H1 (cell line): ENCODE measurements around the gene CCDC51. TPM values are rescaled to one million over a fixed set of nuclear protein-coding genes. Genes with fewer than 3 reads are reported as not detected.
A peak's percentile ranks its signal among the peaks of the same experiment; 100 is the strongest.

ENCODE experiments used
- CTCF ChIA-PET: fragments of 300-600 bp; sonication (Branson Sonifier 250); formaldehyde crosslinking; loops from one replicate; lab custom pipeline; 2021; ENCODE audit not compliant: partially characterized antibody; lab: Charles Lee
- POLR2A ChIA-PET: fragments of 300-600 bp; sonication (Branson Sonifier 250); formaldehyde crosslinking; loops from one replicate; lab custom pipeline; 2021; ENCODE audit warnings: inconsistent platforms; ENCODE audit not compliant: partially characterized antibody; lab: Charles Lee
- DNase-seq, 2 experiments: peaks; one replicate each; pipeline versions ENCODE4 v3.0.0 to v3.0.0-alpha.2; 2010 to 2022; ENCODE audit warnings: low spot score in 2 of 2, low read depth in 1 of 2, mixed read lengths in 1 of 2
- FAIRE-seq: peaks from 2 replicates; lab custom pipeline; 2011; peaks lifted over from hg19 to GRCh38; lab: Jason Lieb, UNC
- H2AFZ ChIP-seq: 2 replicates; pipeline ENCODE4 v1.8.1; 2012; ENCODE audit warnings: low read length, inconsistent platforms
- H2AK5ac ChIP-seq: 2 replicates; pipeline ENCODE4 v1.6.1; 2013; ENCODE audit warnings: low read depth, low read length
- H2BK120ac ChIP-seq: replicated peaks from 2 replicates; pipeline ENCODE3; 2013; ENCODE audit warnings: low read depth, low read length, inconsistent platforms
- H2BK12ac ChIP-seq: 2 replicates; pipeline ENCODE4 v1.6.1; 2013; ENCODE audit warnings: low read depth, low read length
- H2BK15ac ChIP-seq: 2 replicates; pipeline ENCODE4 v1.6.1; 2013; ENCODE audit warnings: low read length
- H2BK20ac ChIP-seq: 2 replicates; pipeline ENCODE4 v1.6.1; 2013; ENCODE audit warnings: low read length
- H2BK5ac ChIP-seq: 2 replicates; pipeline ENCODE4 v1.6.1; 2013; ENCODE audit warnings: low read depth, low read length
- H3K14ac ChIP-seq: 2 replicates; pipeline ENCODE4 v1.6.1; 2013; ENCODE audit warnings: inconsistent platforms; ENCODE audit not compliant: insufficient read length
- H3K18ac ChIP-seq: 2 replicates; pipeline ENCODE4 v1.6.1; 2013; ENCODE audit warnings: low read length; ENCODE audit errors: extremely low read depth
- H3K23ac ChIP-seq: 2 replicates; pipeline ENCODE4 v1.6.1; 2013; ENCODE audit warnings: inconsistent platforms; ENCODE audit not compliant: insufficient read length
- H3K23me2 ChIP-seq: 2 replicates; pipeline ENCODE4 v1.6.1; 2013; ENCODE audit warnings: low read depth, low read length
- H3K27ac ChIP-seq: 2 replicates; pipeline ENCODE4 v1.6.1; 2011; ENCODE audit warnings: low read depth, low read length, inconsistent platforms
- H3K27me3 ChIP-seq, 4 experiments: replicated peaks in 1 of 4; 1 replicate in 1 of 4; 2 replicates in 3 of 4; pipeline versions ENCODE4 v1.6.1 to v1.8.1; 2011 to 2013; ENCODE audit warnings: low read length in 3 of 4, mild to moderate bottlenecking in 3 of 4, inconsistent platforms in 2 of 4, mixed read lengths in 2 of 4, moderate library complexity in 1 of 4; ENCODE audit not compliant: control insufficient read depth in 3 of 4, insufficient read depth in 3 of 4; ENCODE audit errors: extremely low read depth in 1 of 4
- H3K36me3 ChIP-seq, 4 experiments: 2 replicates each; pipeline versions ENCODE4 v1.6.1 to v1.8.1; 2011 to 2013; ENCODE audit warnings: mild to moderate bottlenecking in 4 of 4, low read length in 3 of 4, moderate library complexity in 2 of 4, control low read depth in 1 of 4, inconsistent platforms in 1 of 4; ENCODE audit not compliant: insufficient read depth in 4 of 4, control insufficient read depth in 2 of 4
- H3K4ac ChIP-seq: replicated peaks from 2 replicates; pipeline ENCODE3; 2013; ENCODE audit warnings: low read length, low read depth, mixed read lengths, inconsistent platforms; ENCODE audit not compliant: insufficient read length
- H3K4me1 ChIP-seq, 4 experiments: replicated peaks in 1 of 4; 1 replicate in 1 of 4; 2 replicates in 3 of 4; pipeline versions ENCODE4 v1.6.1 to v1.8.1; 2011 to 2013; ENCODE audit warnings: low read length in 3 of 4, inconsistent platforms in 2 of 4, mixed read lengths in 1 of 4; ENCODE audit not compliant: insufficient read depth in 4 of 4, control insufficient read depth in 3 of 4
- H3K4me2 ChIP-seq, 2 experiments: 2 replicates each; pipeline versions ENCODE4 v1.6.1 to v1.8.1; 2011 to 2013; ENCODE audit warnings: low read depth in 2 of 2, low read length in 2 of 2, control low read depth in 1 of 2, inconsistent platforms in 1 of 2, mild to moderate bottlenecking in 1 of 2; ENCODE audit not compliant: insufficient read depth in 1 of 2
- H3K4me3 ChIP-seq, 4 experiments: fragments of 200-600, 300-600 bp in 1 of 4; sonication (generic), shearing (Covaris generic), sonication (Bioruptor Twin) in 1 of 4; 2 replicates each; pipeline versions ENCODE4 v1.5.1 to v1.8.1; 2011 to 2016; ENCODE audit warnings: low read length in 4 of 4, low read depth in 3 of 4, control low read depth in 2 of 4, inconsistent platforms in 2 of 4, mild to moderate bottlenecking in 2 of 4, mixed read lengths in 1 of 4, moderate library complexity in 1 of 4; ENCODE audit not compliant: insufficient read depth in 2 of 4; ENCODE audit errors: extremely low read depth in 1 of 4
- H3K56ac ChIP-seq: replicated peaks from 2 replicates; pipeline ENCODE3; 2013; ENCODE audit warnings: low read depth, mild to moderate bottlenecking, mixed read lengths, low read length, inconsistent platforms; ENCODE audit not compliant: insufficient read length
- H3K79me1 ChIP-seq: 2 replicates; pipeline ENCODE4 v1.6.1; 2013; ENCODE audit warnings: low read depth, low read length, control low read depth
- H3K79me2 ChIP-seq, 2 experiments: 2 replicates each; pipeline versions ENCODE4 v1.6.1 to v1.8.1; 2012 to 2013; ENCODE audit warnings: low read length in 2 of 2, mild to moderate bottlenecking in 2 of 2, inconsistent platforms in 1 of 2; ENCODE audit not compliant: insufficient read depth in 2 of 2, control insufficient read depth in 1 of 2
- H3K9ac ChIP-seq, 4 experiments: replicated peaks in 1 of 4; 1 replicate in 1 of 4; 2 replicates in 3 of 4; pipeline versions ENCODE4 v1.6.1 to v1.8.1; 2011 to 2013; ENCODE audit warnings: low read depth in 3 of 4, low read length in 3 of 4, control low read depth in 2 of 4, mild to moderate bottlenecking in 2 of 4, moderate library complexity in 2 of 4, inconsistent platforms in 1 of 4; ENCODE audit errors: extremely low read depth in 1 of 4
- H3K9me3 ChIP-seq, 2 experiments: 2 replicates each; pipeline versions ENCODE4 v1.6.1 to v1.8.1; 2012 to 2013; ENCODE audit warnings: mild to moderate bottlenecking in 2 of 2, moderate library complexity in 2 of 2, control low read depth in 1 of 2, inconsistent platforms in 1 of 2, low read depth in 1 of 2, low read length in 1 of 2, mixed read lengths in 1 of 2; ENCODE audit not compliant: insufficient read depth in 2 of 2
- H4K20me1 ChIP-seq, 2 experiments: replicated peaks in 1 of 2; 2 replicates each; pipeline versions ENCODE3 to v1.8.1; 2011 to 2013; ENCODE audit warnings: inconsistent platforms in 2 of 2, low read length in 2 of 2, mild to moderate bottlenecking in 1 of 2; ENCODE audit not compliant: insufficient read depth in 2 of 2, control insufficient read depth in 1 of 2
- H4K5ac ChIP-seq: 2 replicates; pipeline ENCODE4 v1.6.1; 2013; ENCODE audit warnings: low read length, low read depth, mixed read lengths, inconsistent platforms; ENCODE audit not compliant: insufficient read length
- H4K8ac ChIP-seq: 2 replicates; pipeline ENCODE4 v1.8.0; 2013; ENCODE audit warnings: mild to moderate bottlenecking, moderate library complexity, low read length, inconsistent platforms; ENCODE audit not compliant: insufficient read depth; ENCODE audit errors: extremely low read depth
- H4K91ac ChIP-seq: replicated peaks from 2 replicates; pipeline ENCODE3; 2013; ENCODE audit warnings: low read length, mixed read lengths, inconsistent platforms; ENCODE audit not compliant: insufficient read length
- ATF2 ChIP-seq: IDR thresholded peaks from 2 replicates; pipeline ENCODE4 v1.6.1; 2012; ENCODE audit warnings: low read length, inconsistent platforms
- CBX5 ChIP-seq: fragments of 300-800, 300-1000 bp; sonication (generic); IDR thresholded peaks from 2 replicates; pipeline ENCODE4 v1.7.1; 2016; ENCODE audit warnings: antibody characterized with exemption, low read length, low read depth
- CEBPB ChIP-seq: IDR thresholded peaks from 2 replicates; pipeline ENCODE4 v1.6.1; 2012; ENCODE audit warnings: low read depth, low read length
- CHD2 ChIP-seq: IDR thresholded peaks from 2 replicates; pipeline ENCODE4 v1.6.1; 2012; ENCODE audit warnings: low read length, improper control_type of control experiment
- CTBP2 ChIP-seq: IDR thresholded peaks from 2 replicates; pipeline ENCODE4 v1.7.0; 2011; ENCODE audit warnings: borderline replicate concordance, mild to moderate bottlenecking, moderate library complexity, mixed read lengths, low read length; ENCODE audit not compliant: insufficient read depth, insufficient read length
- JUND ChIP-seq: IDR thresholded peaks from 2 replicates; pipeline ENCODE4 v1.6.1; 2011; ENCODE audit warnings: mild to moderate bottlenecking, improper control_type of control experiment, low read length
- KDM5A ChIP-seq: fragments of 200-600 bp; IDR thresholded peaks from 2 replicates; pipeline ENCODE4 v1.7.1; 2012; ENCODE audit warnings: mild to moderate bottlenecking, low read length, inconsistent platforms, mixed read lengths
- RFX5 ChIP-seq: IDR thresholded peaks from 2 replicates; pipeline ENCODE4 v1.6.1; 2011; ENCODE audit warnings: low read depth, low read length, improper control_type of control experiment, borderline replicate concordance
- SAP30 ChIP-seq: fragments of 300-600 bp; sonication (generic); IDR thresholded peaks from 2 replicates; pipeline ENCODE4 v1.7.1; 2012; ENCODE audit warnings: low read length, moderate library complexity, mild to moderate bottlenecking, inconsistent platforms; ENCODE audit not compliant: insufficient read depth, insufficient replicate concordance
- SRF ChIP-seq: IDR thresholded peaks from 2 replicates; pipeline ENCODE4 v1.6.1; 2011; ENCODE audit warnings: mild to moderate bottlenecking, low read depth, low read length, moderate library complexity
- ZNF274 ChIP-seq: IDR thresholded peaks from 2 replicates; pipeline ENCODE4 v1.7.0; 2012; ENCODE audit warnings: low read length, borderline replicate concordance; ENCODE audit errors: extremely low read depth
- WGBS, 2 experiments: shearing (Covaris generic) in 1 of 2; methylation state at CpG; one replicate each; pipeline versions ENCODE4 v1.1.6 to v1.1.7; 2013 to 2015; ENCODE audit warnings: low lambda C conversion rate in 2 of 2, mixed read lengths in 2 of 2, inconsistent platforms in 1 of 2, low coverage in 1 of 2, missing lambda C conversion rate in 1 of 2; ENCODE audit not compliant: insufficient replicate concordance in 2 of 2, insufficient coverage in 1 of 2, insufficient read length in 1 of 2; ENCODE audit errors: extremely low coverage in 1 of 2, missing lambda C conversion rate in 1 of 2; 5-methylcytosine and 5-hydroxymethylcytosine counted together
- polyA plus RNA-seq, 7 experiments: library from polyadenylated mRNA; depleted of rRNA in 3 of 7; stranded (reverse) in 5 of 7; unstranded in 2 of 7; fragments of >200 nt in 5 of 7; fragments of 200-250 nt in 2 of 7; gene quantifications; 1 replicate in 5 of 7; 2 replicates in 1 of 7; 4 replicates in 1 of 7; pipeline versions ENCODE4 v1.2.1 to v1.2.3, GENCODE V29; 2011 to 2013; ENCODE audit warnings: missing spikeins in 2 of 7, mixed read lengths in 2 of 7
- total RNA-seq: library from RNA; stranded (reverse); fragmentation: NEBNext Ultra II Directional; extraction: Animal tissue kit (Norgen Biotek cat#: 25700); gene quantifications from 2 replicates; pipeline ENCODE4 v1.2.1, GENCODE V29; 2021

CCDC51 gene
- total and polyA plus RNA-seq, 2 of the 8 experiments (the other 6 are each of a cell fraction or from before 2014, with no cell fraction given) = 21.3 to 21.4 TPM

GRCh38 chr3:48433472-48434118 is 6.3 kb downstream of the CCDC51 start:
- no peak overlapping the region for H3K18ac ChIP-seq
- H3K56ac ChIP-seq = no peak overlapping the region
- H2BK20ac ChIP-seq = no peak overlapping the region
- H3K4ac ChIP-seq = no peak overlapping the region
- H2AFZ ChIP-seq = no peak overlapping the region
- 0 out of 2 replicates have a peak overlapping the region, but pooled peaks have one; percentile 9 for H2BK5ac ChIP-seq
- H3K4me3 ChIP-seq = no peak overlapping the region
- no peak overlapping the region for H2BK15ac ChIP-seq
- no peak overlapping the region for H4K91ac ChIP-seq
- H2BK12ac ChIP-seq = no peak overlapping the region
- FAIRE-seq (no peak), DNase-seq (no peak)
- H2BK120ac ChIP-seq = no peak overlapping the region
- peaks cover 0 to 4% of the 10 kb centered on the region in 2 experiments for H4K20me1 ChIP-seq
- peaks cover 2% of the 10 kb centered on the region; the same call in 1 of the 2 replicates for H3K79me1 ChIP-seq
- WGBS, 2 experiments = 93% methylated on average over 12 of the region's 12 CpGs; no CpG with 5 or more reads in 1 of the 2 experiments
- H3K4me1 ChIP-seq = peaks cover 4 to 12% (median 10%) of the 10 kb centered on the region in 4 experiments; a peak in 6 of 7 replicates
- H2AK5ac ChIP-seq = no peak overlapping the region
- peaks cover 0 to 26% of the 10 kb centered on the region in 2 experiments; a peak in 1 of 4 replicates for H3K79me2 ChIP-seq
- H3K23ac ChIP-seq = no peak overlapping the region
- H3K9ac ChIP-seq = no peak overlapping the region
- H3K14ac ChIP-seq = no peak overlapping the region
- no peaks in the 10 kb centered on the region for H3K9me3 ChIP-seq
- H3K23me2 ChIP-seq = peaks cover 6% of the 10 kb centered on the region; the same call in 1 of the 2 replicates
- peaks cover 4 to 26% (median 12%) of the 10 kb centered on the region in 4 experiments; a peak in 6 of 8 replicates for H3K36me3 ChIP-seq
- no peak overlapping the region for H4K8ac ChIP-seq
- H3K27me3 ChIP-seq = no peaks in the 10 kb centered on the region
- no peak overlapping the region for H3K27ac ChIP-seq
- no peak overlapping the region for H3K4me2 ChIP-seq
- no peak overlapping the region for H4K5ac ChIP-seq
- CTCF ChIA-PET = interaction anchor here (0.6 to 7.7 kb wide), 18 partner anchors 11 to 239 kb away, joined by 3 to 220 read pairs (median 6); partner anchors contain the start of gene SHISA5
- POLR2A ChIA-PET = interaction anchor here (0.8 to 31.5 kb wide), 9 partner anchors 10 to 192 kb away, joined by 3 to 650 read pairs (median 19); partner anchors contain the start of genes ATRIP, CCDC51, TMA7 and ZNF589
- TF ChIP-seq CHD2 = no peak
- TF ChIP-seq JUND = no peak
- no peak for TF ChIP-seq ZNF274
- no peak for TF ChIP-seq KDM5A
- no peak for TF ChIP-seq RFX5
- TF ChIP-seq CBX5 = no peak
- TF ChIP-seq CEBPB = no peak
- no peak for TF ChIP-seq SRF
- TF ChIP-seq CTBP2 = no peak
- no peak for TF ChIP-seq ATF2
- TF ChIP-seq SAP30 = no peak
